K562 (cell line): ENCODE data around the gene UPK2. TPM values are rescaled to one million over a fixed set of nuclear protein-coding genes. Genes with fewer than 3 reads are reported as not detected.

Source experiments
- ATAC-seq: fragments of 200-7000 bp; cut with Tn5 transposase; 3 replicates; pipeline ENCODE4 v1.9.1; 2020; ENCODE audit warnings: moderate library complexity
- BruUV-seq: library from RNA; stranded (reverse); fragments of 400-500 nt; replicated peaks from 2 replicates; lab custom pipeline; 2021; lab: Mats Ljungman, UMichigan
- CTCF ChIA-PET: fragments of 300-600 bp; formaldehyde crosslinking; extraction: SDS; loops from one replicate; lab custom pipeline; 2021; ENCODE audit warnings: low intra/inter-chr PET ratio; lab: Yijun Ruan, JAX
- POLR2A ChIA-PET: fragments of 300-600, 350-650 bp; sonication (Branson Sonifier 250); formaldehyde crosslinking; extraction: SDS; loops from one replicate; lab custom pipeline; 2021; ENCODE audit warnings: antibody characterized with exemption, inconsistent platforms; lab: Yijun Ruan, JAX
- DNase-seq, 4 experiments: peaks; one replicate each; pipeline versions ENCODE4 v3.0.0 to v3.0.0-alpha.2; 2011 to 2018; ENCODE audit warnings: low spot score in 3 of 4, mixed read lengths in 3 of 4; ENCODE audit errors: extremely low read depth in 1 of 4
- FAIRE-seq: peaks from 2 replicates; lab custom pipeline; 2011; peaks lifted over from hg19 to GRCh38; lab: Jason Lieb, UNC
- H2AFZ ChIP-seq: 2 replicates; pipeline ENCODE4 v1.6.0; 2011; ENCODE audit warnings: low read depth, low read length, control low read depth, inconsistent platforms
- H3K27ac ChIP-seq: fragments of 200-600 bp; 3 replicates; pipeline ENCODE4 v1.8.0; 2011; ENCODE audit warnings: low read depth, mild to moderate bottlenecking, control low read depth, inconsistent platforms, low read length, moderate library complexity, mixed read lengths; ENCODE audit errors: extremely low read depth
- H3K27me3 ChIP-seq, 2 experiments: fragments of 300-600 bp in 1 of 2; 2 replicates in 1 of 2; 3 replicates in 1 of 2; pipeline versions ENCODE4 v1.6.0 to v1.8.0; 2011; ENCODE audit warnings: inconsistent platforms in 2 of 2, low read length in 2 of 2, mild to moderate bottlenecking in 1 of 2, mixed read lengths in 1 of 2, moderate library complexity in 1 of 2; ENCODE audit not compliant: control insufficient read depth in 2 of 2, insufficient read depth in 2 of 2
- H3K36me3 ChIP-seq: fragments of 300-600 bp; 3 replicates; pipeline ENCODE4 v1.8.0; 2011; ENCODE audit warnings: mild to moderate bottlenecking, low read length, inconsistent platforms; ENCODE audit not compliant: control insufficient read depth, insufficient read depth
- H3K4me1 ChIP-seq, 2 experiments: fragments of 200-600 bp in 1 of 2; replicated peaks in 1 of 2; 2 replicates in 1 of 2; 3 replicates in 1 of 2; pipeline versions ENCODE4 v1.5.1 to v1.8.0; 2011; ENCODE audit warnings: inconsistent platforms in 2 of 2, low read length in 2 of 2, mild to moderate bottlenecking in 1 of 2, mixed read lengths in 1 of 2, moderate library complexity in 1 of 2; ENCODE audit not compliant: control insufficient read depth in 2 of 2, insufficient read depth in 2 of 2
- H3K4me2 ChIP-seq: 2 replicates; pipeline ENCODE4 v1.6.1; 2011; ENCODE audit warnings: low read length, control low read depth, inconsistent platforms, mixed read lengths; ENCODE audit not compliant: insufficient read depth
- H3K4me3 ChIP-seq: fragments of 200-600 bp; sonication (generic), shearing (Covaris generic); 2 replicates; pipeline ENCODE4 v1.5.1; 2016; ENCODE audit warnings: control low read depth, inconsistent platforms
- H3K79me2 ChIP-seq: fragments of 200-600 bp; 3 replicates; pipeline ENCODE4 v1.8.0; 2011; ENCODE audit warnings: low read length, inconsistent platforms; ENCODE audit not compliant: control insufficient read depth, insufficient read depth
- H3K9ac ChIP-seq, 2 experiments: 2 replicates each; pipeline versions ENCODE4 v1.6.0 to v1.6.1; 2011; ENCODE audit warnings: low read depth in 2 of 2, low read length in 2 of 2, control low read depth in 1 of 2, inconsistent platforms in 1 of 2, mild to moderate bottlenecking in 1 of 2, mixed read lengths in 1 of 2; ENCODE audit not compliant: insufficient read depth in 1 of 2
- H3K9me1 ChIP-seq: one replicate; pipeline ENCODE4 v1.6.0; 2011; ENCODE audit warnings: inconsistent platforms, mild to moderate bottlenecking, low read length, moderate library complexity; ENCODE audit not compliant: control insufficient read depth, insufficient read depth
- H3K9me3 ChIP-seq: replicated peaks from 2 replicates; pipeline ENCODE4 v1.5.1; 2011; ENCODE audit warnings: low read depth, low read length, inconsistent platforms; ENCODE audit not compliant: control insufficient read depth, insufficient read depth
- H4K20me1 ChIP-seq: replicated peaks from 2 replicates; pipeline ENCODE4 v1.6.1; 2011; ENCODE audit warnings: low read length, inconsistent platforms, mixed read lengths; ENCODE audit not compliant: control insufficient read depth, insufficient read depth
- BRCA1 ChIP-seq, 2 experiments: fragments of 450-650 bp in 1 of 2; sonication (generic) in 1 of 2; formaldehyde crosslinking in 1 of 2; IDR thresholded peaks; 2 replicates each; pipeline versions ENCODE4 v1.5.0 to v1.6.1; 2017 to 2020; ENCODE audit warnings: mild to moderate bottlenecking in 1 of 2, missing genetic modification reagents in 1 of 2
- CAMTA2 ChIP-seq: fragments of 250-450 bp; sonication (Bioruptor Pico); conservative IDR thresholded peaks from 2 replicates; pipeline ENCODE4 v1.5.1; 2022
- CREM ChIP-seq: IDR thresholded peaks from 2 replicates; pipeline ENCODE4 v1.6.1; 2014; ENCODE audit warnings: antibody characterized with exemption, low read depth
- ETV1 ChIP-seq: fragments of 450-650 bp; conservative IDR thresholded peaks from 2 replicates; pipeline ENCODE4 v1.6.1; 2016; ENCODE audit warnings: missing genetic modification characterization, control low read depth, low read depth, missing compliant biosample characterization
- ETV5 ChIP-seq: sonication (generic); formaldehyde crosslinking; IDR thresholded peaks from 2 replicates; pipeline ENCODE4 v1.4.0; 2020; ENCODE audit warnings: low read depth, mild to moderate bottlenecking, missing genetic modification reagents
- GMEB1 ChIP-seq: fragments of 250-450 bp; sonication (Bioruptor Pico); IDR thresholded peaks from 2 replicates; pipeline ENCODE4 v1.4.0; 2020; ENCODE audit warnings: mild to moderate bottlenecking
- GTF2A2 ChIP-seq: IDR thresholded peaks from 2 replicates; pipeline ENCODE4 v1.6.1; 2016; ENCODE audit warnings: mild to moderate bottlenecking, missing genetic modification characterization, missing compliant biosample characterization
- HMBOX1 ChIP-seq: sonication (generic); IDR thresholded peaks from 2 replicates; pipeline ENCODE4 v1.6.1; 2016
- KLF13 ChIP-seq: fragments of 450-650 bp; IDR thresholded peaks from 2 replicates; pipeline ENCODE4 v1.6.1; 2016; ENCODE audit warnings: missing genetic modification characterization, low read depth, mild to moderate bottlenecking, missing compliant biosample characterization, moderate library complexity, borderline replicate concordance
- NFATC3 ChIP-seq: fragments of 450-650 bp; IDR thresholded peaks from 2 replicates; pipeline ENCODE4 v1.6.1; 2017; ENCODE audit warnings: mild to moderate bottlenecking
- PHF21A ChIP-seq: fragments of 450-650 bp; IDR thresholded peaks from 2 replicates; pipeline ENCODE4 v1.6.1; 2017; ENCODE audit warnings: low read depth, borderline replicate concordance
- SMARCB1 ChIP-seq: IDR thresholded peaks from 2 replicates; pipeline ENCODE4 v1.6.1; 2011; ENCODE audit warnings: improper control_type of control experiment, low read depth; ENCODE audit not compliant: insufficient read length
- SRF ChIP-seq, 2 experiments: fragments of 250-450, 450-650 bp in 1 of 2; sonication (Bioruptor Pico) in 1 of 2; sonication (generic) in 1 of 2; formaldehyde crosslinking; IDR thresholded peaks; 2 replicates each; pipeline versions ENCODE4 v1.5.0 to v1.5.1; 2020 to 2022; ENCODE audit warnings: mild to moderate bottlenecking in 1 of 2, missing genetic modification reagents in 1 of 2
- ZBTB9 ChIP-seq: fragments of 450-650 bp; formaldehyde crosslinking; IDR thresholded peaks from 2 replicates; pipeline ENCODE4 v1.4.0; 2020; ENCODE audit warnings: mild to moderate bottlenecking, moderate library complexity
- ZFPM2 ChIP-seq: fragments of 250-450 bp; sonication (Bioruptor Pico); IDR thresholded peaks from 2 replicates; pipeline ENCODE4 v1.5.1; 2022; ENCODE audit warnings: mild to moderate bottlenecking
- ZNF217 ChIP-seq: sonication (generic); formaldehyde crosslinking; IDR thresholded peaks from 2 replicates; pipeline ENCODE4 v1.8.0; 2022; ENCODE audit warnings: mild to moderate bottlenecking, missing genetic modification reagents
- ZNF444 ChIP-seq: fragments of 250-450 bp; sonication (Bioruptor Pico); IDR thresholded peaks from 2 replicates; pipeline ENCODE4 v1.4.0; 2020; ENCODE audit warnings: mild to moderate bottlenecking, moderate library complexity
- ZNF551 ChIP-seq: fragments of 250-450 bp; sonication (Bioruptor Pico); IDR thresholded peaks from 2 replicates; pipeline ENCODE4 v1.5.0; 2021; ENCODE audit warnings: mild to moderate bottlenecking, moderate library complexity
- ZNF75A ChIP-seq: fragments of 450-650 bp; formaldehyde crosslinking; IDR thresholded peaks from 2 replicates; pipeline ENCODE4 v1.4.0; 2020; ENCODE audit warnings: mild to moderate bottlenecking
- WGBS: fragments of 100-300 bp; shearing (Covaris generic); methylation state at CpG from one replicate; pipeline ENCODE4 v1.1.6; 2016; ENCODE audit warnings: low coverage, mixed read lengths; ENCODE audit not compliant: insufficient coverage; ENCODE audit errors: missing lambda C conversion rate; 5-methylcytosine and 5-hydroxymethylcytosine counted together
- in situ Hi-C: fragments of 300-500 bp; cut with MboI; formaldehyde crosslinking; loops from 4 replicates; pipeline ENCODE4 v1.15.0; 2018; ENCODE audit warnings: inconsistent platforms, mixed read lengths
- intact Hi-C: fragments of 100-400 bp; cut with micrococcal nuclease; formaldehyde crosslinking; loops from 2 replicates; pipeline ENCODE4 v1.14.2; 2022
- polyA plus RNA-seq, 8 experiments: library from polyadenylated mRNA; depleted of rRNA in 4 of 8; stranded (reverse) in 5 of 8; unstranded in 3 of 8; fragments of >200 nt; fragmentation: Nextera tagmentation in 2 of 8; fragmentation: Illumina TruSeq in 1 of 8; extraction: Ambion mirVana in 2 of 8; extraction: Trizol in 1 of 8; gene quantifications; 2 replicates each; pipeline versions ENCODE4 v1.2.1 to v1.2.3, GENCODE V29; 2011 to 2014; ENCODE audit warnings: inconsistent platforms in 1 of 8, missing spikeins in 1 of 8
- total RNA-seq, 7 experiments: library from RNA; depleted of rRNA in 6 of 7; stranded (reverse); fragments of >200 nt in 6 of 7; fragmentation: Illumina TruSeq in 2 of 7; extraction: Trizol in 2 of 7; gene quantifications; 2 replicates each; pipeline versions ENCODE4 v1.2.1 to v1.2.3, GENCODE V29; 2011 to 2021; ENCODE audit warnings: low replicate concordance in 1 of 7

UPK2 gene
- total and polyA plus RNA-seq, 9 of the 15 experiments (the other 6 are each of a cell fraction or from before 2014, with no cell fraction given) = not detected

GRCh38 chr11:118929501-118930093 is 26.5 kb upstream of the UPK2 start:
- FAIRE-seq (no peak), ATAC-seq (peak; percentile 42), DNase-seq (peak; percentile 58 to 73 (median 67))
- peak overlapping the region; percentile 85 for H3K4me2 ChIP-seq
- intact Hi-C loops (loop anchor here (2.0 to 5.0 kb wide), 4 partner anchors 27 to 393 kb away; partner anchors contain the start of gene UPK2), in situ Hi-C loops (no loop called here)
- BruUV-seq = no TSS peak
- H3K36me3 ChIP-seq = no peaks in the 10 kb centered on the region
- peak overlapping the region; percentile 22 to 90; a peak in 3 of 4 replicates for H3K9ac ChIP-seq
- no peaks in the 10 kb centered on the region for H3K27me3 ChIP-seq
- ChIA-PET CTCF (interaction anchor here (0.6 to 3.5 kb wide), 4 partner anchors 23 to 270 kb away, joined by 4 to 25 read pairs (median 11); no protein-coding TSS in a partner anchor), POLR2A (interaction anchor here (0.8 to 1.6 kb wide), 2 partner anchors 17 to 273 kb away, joined by 3 to 4 read pairs; no protein-coding TSS in a partner anchor)
- H3K79me2 ChIP-seq = peaks cover 8% of the 10 kb centered on the region
- H4K20me1 ChIP-seq = no peaks in the 10 kb centered on the region
- WGBS = 0% methylated on average over 16 of the region's 26 CpGs
- no peaks in the 10 kb centered on the region for H3K9me3 ChIP-seq
- H2AFZ ChIP-seq = peak overlapping the region; percentile 96
- peak overlapping the region; percentile 64 for H3K4me3 ChIP-seq
- peak overlapping the region; percentile 41; the same call in 2 of the 3 replicates for H3K27ac ChIP-seq
- H3K4me1 ChIP-seq = peaks cover 13 to 49% of the 10 kb centered on the region in 2 experiments; a peak in 4 of 5 replicates
- H3K9me1 ChIP-seq = no peaks in the 10 kb centered on the region
- no peak for TF ChIP-seq GTF2A2 (tag)
- TF ChIP-seq NFATC3 = no peak
- TF ChIP-seq ZFPM2 (CRISPR knock-in tag) = no peak
- no peak for TF ChIP-seq ZBTB9 (CRISPR knock-in tag)
- no peak for TF ChIP-seq ZNF444 (CRISPR knock-in tag)
- TF ChIP-seq GMEB1 (CRISPR knock-in tag) = no peak
- TF ChIP-seq ETV1 (tag) = no peak; the same call in none of the 2 replicates
- no peak for TF ChIP-seq KLF13 (tag)
- TF ChIP-seq ZNF217 (CRISPR knock-in tag) = no peak
- TF ChIP-seq PHF21A = 0 out of 2 replicates have a peak, but pooled peaks have one; percentile 6
- TF ChIP-seq SMARCB1 = no peak
- no peak for TF ChIP-seq ZNF75A
- TF ChIP-seq BRCA1 (IDR thresholded peaks at IDR 0.05) = no peak
- no peak for TF ChIP-seq BRCA1 (CRISPR knock-in tag; IDR thresholded peaks at IDR 0.05)
- TF ChIP-seq CREM = peak; percentile 22
- no peak for TF ChIP-seq CAMTA2
- no peak for TF ChIP-seq ZNF551
- no peak for TF ChIP-seq ETV5 (CRISPR knock-in tag)
- TF ChIP-seq HMBOX1 = no peak
- TF ChIP-seq SRF (CRISPR knock-in tag; IDR thresholded peaks at IDR 0.05) = no peak
